ENCODE data around the gene EIF2B2. TPM values are rescaled to one million over a fixed set of nuclear protein-coding genes. Genes with fewer than 3 reads are reported as not detected.

EIF2B2 gene
- 10 to 100 TPM; 58.5 to 63.5 (median 60.1) TPM for polyA plus RNA-seq (ENCODE audit: insufficient read length in 3 of 3)
- long read RNA-seq, donor 1, full-length matches to known transcripts: 21 of 21 reads
- long read RNA-seq, donor 1, partial matches to known transcripts: 0 of 21 reads
- long read RNA-seq, donor 1, other reads (novel, unspliced or antisense): 0 of 21 reads
- long read RNA-seq, donor 2, full-length matches to known transcripts: 8 of 8 reads
- long read RNA-seq, donor 2, partial matches to known transcripts: 0 of 8 reads
- long read RNA-seq, donor 2, other reads (novel, unspliced or antisense): 0 of 8 reads
- long read RNA-seq, donor 3, full-length matches to known transcripts: 17 of 30 reads
- long read RNA-seq, donor 3, partial matches to known transcripts: 13 of 30 reads
- long read RNA-seq, donor 3, other reads (novel, unspliced or antisense): 0 of 30 reads
- long read RNA-seq, donor 4, full-length matches to known transcripts: 13 of 20 reads
- long read RNA-seq, donor 4, partial matches to known transcripts: 7 of 20 reads
- long read RNA-seq, donor 4, other reads (novel, unspliced or antisense): 0 of 20 reads
- long read RNA-seq, donor 5: 0 reads
- long read RNA-seq, donor 6, full-length matches to known transcripts: 7 of 12 reads
- long read RNA-seq, donor 6, partial matches to known transcripts: 5 of 12 reads
- long read RNA-seq, donor 6, other reads (novel, unspliced or antisense): 0 of 12 reads
- long read RNA-seq, donor 7, full-length matches to known transcripts: 16 of 16 reads
- long read RNA-seq, donor 7, partial matches to known transcripts: 0 of 16 reads
- long read RNA-seq, donor 7, other reads (novel, unspliced or antisense): 0 of 16 reads
- long read RNA-seq, donor 8: 0 reads
- long read RNA-seq, donor 9, full-length matches to known transcripts: 14 of 23 reads
- long read RNA-seq, donor 9, partial matches to known transcripts: 9 of 23 reads
- long read RNA-seq, donor 9, other reads (novel, unspliced or antisense): 0 of 23 reads
- long read RNA-seq, donor 10, full-length matches to known transcripts: 16 of 24 reads
- long read RNA-seq, donor 10, partial matches to known transcripts: 8 of 24 reads
- long read RNA-seq, donor 10, other reads (novel, unspliced or antisense): 0 of 24 reads
- long read RNA-seq, donor 11, full-length matches to known transcripts: 8 of 8 reads
- long read RNA-seq, donor 11, partial matches to known transcripts: 0 of 8 reads
- long read RNA-seq, donor 11, other reads (novel, unspliced or antisense): 0 of 8 reads
- long read RNA-seq, donor 12, full-length matches to known transcripts: 8 of 8 reads
- long read RNA-seq, donor 12, partial matches to known transcripts: 0 of 8 reads
- long read RNA-seq, donor 12, other reads (novel, unspliced or antisense): 0 of 8 reads
- long read RNA-seq, donor 13: 0 reads
- long read RNA-seq, donor 14, full-length matches to known transcripts: 15 of 22 reads
- long read RNA-seq, donor 14, partial matches to known transcripts: 7 of 22 reads
- long read RNA-seq, donor 14, other reads (novel, unspliced or antisense): 0 of 22 reads
- long read RNA-seq, donor 15, full-length matches to known transcripts: 9 of 9 reads
- long read RNA-seq, donor 15, partial matches to known transcripts: 0 of 9 reads
- long read RNA-seq, donor 15, other reads (novel, unspliced or antisense): 0 of 9 reads
- long read RNA-seq, donor 16, full-length matches to known transcripts: 38 of 62 reads
- long read RNA-seq, donor 16, partial matches to known transcripts: 24 of 62 reads
- long read RNA-seq, donor 16, other reads (novel, unspliced or antisense): 0 of 62 reads

GRCh38 chr14:75002392-75003249, at the start of gene EIF2B2:
Gene EIF2B2, plus strand, starts transcription at chr14:75002921. Its CDS starts 70 bp downstream, at chr14:75002991.
- DNase-seq (ENCODE audit: extremely low read depth in 1 of 11, low read depth in 9 of 11, low spot score in 4 of 11): peak; percentile 95 to 98 (median 97)

GRCh38 chr14:74953686-74954085, 49.0 kb upstream of the EIF2B2 start:
- DNase-seq (ENCODE audit: extremely low read depth in 1 of 11, low read depth in 9 of 11, low spot score in 4 of 11): no peak

- DNase-seq (ENCODE audit: extremely low read depth in 1 of 11, low read depth in 9 of 11, low spot score in 4 of 11): peak in 8 of 11 donors; percentile 44 to 73 (median 63)
Observed at GRCh38 chr14:74954232-74954946, 48.3 kb upstream of the EIF2B2 start.

- no peak for DNase-seq (ENCODE audit: extremely low read depth in 1 of 11, low read depth in 9 of 11, low spot score in 4 of 11)
Observed at GRCh38 chr14:74954947-74955228, 47.8 kb upstream of the EIF2B2 start.

- no peak for DNase-seq (ENCODE audit: extremely low read depth in 1 of 11, low read depth in 9 of 11, low spot score in 4 of 11)
Observed at GRCh38 chr14:74955229-74956026, 47.3 kb upstream of the EIF2B2 start, which contains the start of gene PGF. Gene PGF, minus strand, starts transcription at chr14:74955597. Its CDS starts 355 bp downstream, at chr14:74955242.

GRCh38 chr14:74956027-74956279, 46.8 kb upstream of the EIF2B2 start:
- DNase-seq (ENCODE audit: extremely low read depth in 1 of 11, low read depth in 9 of 11, low spot score in 4 of 11): no peak

- no peak for DNase-seq (ENCODE audit: extremely low read depth in 1 of 11, low read depth in 9 of 11, low spot score in 4 of 11)
Observed at GRCh38 chr14:74956280-74957072, 46.2 kb upstream of the EIF2B2 start.

- DNase-seq (ENCODE audit: extremely low read depth in 1 of 11, low read depth in 9 of 11, low spot score in 4 of 11): no peak
Observed at GRCh38 chr14:74959596-74960180, 43.0 kb upstream of the EIF2B2 start.

GRCh38 chr14:74960736-74961135, 42.0 kb upstream of the EIF2B2 start:
- DNase-seq (ENCODE audit: extremely low read depth in 1 of 11, low read depth in 9 of 11, low spot score in 4 of 11): no peak

GRCh38 chr14:74961238-74961911, 41.3 kb upstream of the EIF2B2 start:
- no peak for DNase-seq (ENCODE audit: extremely low read depth in 1 of 11, low read depth in 9 of 11, low spot score in 4 of 11)

GRCh38 chr14:74962046-74962445, 40.7 kb upstream of the EIF2B2 start:
- DNase-seq (ENCODE audit: extremely low read depth in 1 of 11, low read depth in 9 of 11, low spot score in 4 of 11): no peak

GRCh38 chr14:74962493-74962892, 40.2 kb upstream of the EIF2B2 start:
- no peak for DNase-seq (ENCODE audit: extremely low read depth in 1 of 11, low read depth in 9 of 11, low spot score in 4 of 11)

- no peak for DNase-seq (ENCODE audit: extremely low read depth in 1 of 11, low read depth in 9 of 11, low spot score in 4 of 11)
Observed at GRCh38 chr14:74963178-74963704, 39.5 kb upstream of the EIF2B2 start.

GRCh38 chr14:74963705-74964271, 38.9 kb upstream of the EIF2B2 start:
- DNase-seq (ENCODE audit: extremely low read depth in 1 of 11, low read depth in 9 of 11, low spot score in 4 of 11): no peak
